Mesenteric fat pad (tissue), 1 donor: Measurements from ENCODE around the gene HMGB2. TPM values are rescaled to one million over a fixed set of nuclear protein-coding genes. Genes with fewer than 3 reads are reported as not detected.

ENCODE experiments used
- DNase-seq: peaks from one replicate; pipeline ENCODE4 v3.0.0-alpha.2; 2020; ENCODE audit warnings: low spot score
- long read RNA-seq: library from polyadenylated mRNA; unstranded; transcript quantifications from one replicate; pipeline ENCODE4 v2.0.0, GENCODE V29; 2020
- total RNA-seq: library from RNA; stranded (reverse); fragmentation: NEBNext Ultra II Directional; extraction: Animal tissue kit (Norgen Biotek cat#: 25700); gene quantifications from one replicate; pipeline ENCODE4 v1.2.1, GENCODE V29; 2021
- donor health status: DM: yes; HTN: yes; CAD: no.

The HMGB2 gene
- total RNA-seq, result 41.4 TPM
- long read RNA-seq, transcript HMGB2-202 (4 exons, 1,032 nt), result major isoform, 12 of 29 reads
- long read RNA-seq, transcript HMGB2-201 (5 exons, 1,889 nt), result major isoform, 12 of 29 reads
- long read RNA-seq, partial matches to known transcripts, result 3 of 29 reads
- long read RNA-seq, other reads (novel, unspliced or antisense), result 1 of 29 reads

DNA sequence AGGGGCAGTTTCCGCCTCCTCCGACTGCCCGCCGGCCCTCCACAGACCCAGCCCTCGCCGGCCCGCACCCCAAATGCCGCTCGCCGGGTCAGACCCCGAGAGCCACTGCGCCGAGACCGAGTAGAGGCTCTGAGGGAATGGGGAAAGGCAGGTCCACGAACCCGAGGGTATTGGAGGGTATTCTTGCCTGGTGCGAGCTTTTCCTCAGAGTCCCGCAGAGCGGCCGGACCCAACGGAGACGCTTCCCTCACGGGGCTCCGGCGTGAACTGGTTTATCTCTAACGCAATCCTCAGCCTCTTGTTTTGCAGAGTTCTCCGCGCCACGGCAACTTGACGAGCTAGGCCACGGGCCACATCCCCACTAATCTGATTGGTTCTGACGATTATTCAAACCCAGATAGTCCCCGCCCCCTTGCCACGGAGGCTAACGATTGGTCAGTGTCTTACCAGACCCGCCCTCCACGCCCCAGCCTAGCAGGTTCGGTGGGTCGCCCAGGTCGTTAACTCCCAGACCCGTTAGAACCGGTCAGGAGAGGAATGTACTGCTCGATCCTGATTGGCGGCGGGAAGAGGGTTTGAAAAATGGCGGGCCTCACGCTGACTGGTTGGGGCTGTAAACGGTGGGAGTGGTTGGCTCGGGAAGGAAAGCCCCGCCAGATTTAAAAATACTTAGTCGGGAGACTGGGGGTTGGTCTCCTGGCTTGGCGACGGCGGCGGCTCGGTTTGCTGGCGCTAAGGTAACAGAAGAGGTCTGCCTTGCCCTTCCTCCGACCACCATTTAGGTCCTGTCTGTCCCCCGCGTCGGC is at the start of gene HMGB2:
Gene HMGB2, minus strand, starts transcription at position 274 of the 806 bp plus-strand sequence. CDS start 709 bp downstream, outside the sequence.
- peak; percentile 99 for DNase-seq

DNA sequence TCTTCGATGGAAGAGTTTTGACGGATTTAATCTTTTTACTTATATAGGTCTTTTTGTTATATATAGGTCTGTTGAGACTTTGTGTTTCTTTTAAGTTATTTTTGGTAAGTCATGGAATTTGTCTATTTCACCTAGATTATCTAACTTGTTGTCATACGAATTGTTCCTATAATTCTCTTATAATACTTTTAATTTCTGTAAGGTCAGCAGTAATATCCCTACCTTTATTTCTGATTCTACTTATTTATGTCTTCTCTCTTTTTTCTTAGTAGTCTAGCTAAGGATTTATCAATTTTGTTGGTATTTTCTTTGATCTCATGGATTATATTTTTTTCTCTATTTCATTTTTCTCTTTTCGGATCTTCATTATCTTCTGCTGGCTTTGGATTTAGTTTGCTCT is 48.2 kb upstream of the HMGB2 start:
- DNase-seq, result no peak

DNA sequence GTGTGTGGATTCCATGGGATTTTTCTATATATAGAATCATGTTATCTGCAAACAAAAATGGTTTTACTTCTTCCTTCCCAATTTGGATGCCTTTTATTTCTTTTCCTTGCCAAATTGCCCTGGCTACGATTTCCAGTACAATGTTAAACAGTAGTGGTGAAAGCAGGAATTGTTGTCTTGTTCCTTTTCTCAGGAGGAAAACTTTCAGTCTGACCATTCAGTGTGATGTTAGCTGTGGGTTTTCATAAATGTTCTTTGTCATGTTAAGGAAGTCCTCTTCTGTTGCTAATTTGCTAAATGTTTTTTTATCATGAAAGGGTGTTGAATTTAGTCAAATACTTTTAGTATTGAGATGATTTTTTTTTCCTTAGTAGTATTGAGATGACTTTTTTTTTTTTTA is 47.5 kb upstream of the HMGB2 start:
- DNase-seq, result no peak

DNA sequence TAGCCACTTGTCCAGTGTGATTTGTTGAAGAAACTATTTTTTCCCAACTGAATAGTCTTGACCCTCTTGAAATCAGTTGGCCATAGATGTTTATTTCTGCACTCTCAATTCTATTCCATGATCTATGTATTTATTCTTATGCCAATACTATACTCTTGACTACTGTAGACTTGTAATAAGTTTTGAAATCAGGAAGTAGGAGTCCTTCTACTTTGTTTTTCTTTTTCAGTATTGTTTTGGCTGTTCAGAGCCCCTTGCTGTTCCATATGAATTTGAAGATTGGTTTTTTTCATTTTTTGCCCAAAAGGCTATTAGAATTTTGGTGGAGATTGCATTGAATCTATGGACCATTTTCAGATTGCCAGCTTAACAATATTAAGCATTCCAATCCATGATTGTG is 46.8 kb upstream of the HMGB2 start:
- no peak for DNase-seq

DNA sequence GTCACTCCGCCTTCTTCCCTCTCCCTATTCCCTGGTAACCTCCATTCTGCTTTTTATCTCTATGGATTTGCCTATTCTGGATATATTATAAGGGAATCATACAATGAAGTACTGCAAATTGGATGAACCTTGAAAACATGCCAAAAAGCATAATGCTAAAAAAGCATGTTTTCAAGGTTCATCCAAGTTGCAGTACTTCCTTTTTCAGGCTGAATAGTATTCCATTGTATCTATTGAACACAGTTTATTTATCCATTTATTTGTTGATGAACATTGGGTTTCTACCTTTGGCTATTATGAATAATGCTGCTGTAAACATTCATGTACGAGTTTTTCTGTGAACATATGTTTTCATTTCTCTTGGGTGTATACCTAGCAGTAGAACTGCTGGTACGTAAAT is 45.8 kb upstream of the HMGB2 start:
- DNase-seq, result no peak

DNA sequence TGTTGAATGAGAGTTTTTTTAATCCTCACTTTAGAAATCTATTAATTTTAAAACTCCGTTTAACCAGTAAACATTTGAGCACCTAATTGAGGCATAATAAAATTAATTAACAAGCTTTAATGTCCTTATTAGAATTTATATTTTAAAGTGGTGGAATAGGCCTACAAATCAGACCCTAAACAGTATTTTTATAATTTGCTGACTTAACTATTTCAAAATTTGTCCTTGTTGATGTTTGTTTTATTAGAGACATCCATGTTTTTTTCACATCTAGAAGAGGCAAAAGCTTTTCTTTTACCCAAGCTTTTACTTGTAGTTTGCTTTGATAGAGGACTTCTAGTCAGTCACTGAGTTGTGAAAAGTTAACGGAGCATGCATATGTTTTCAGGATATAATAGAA is 40.4 kb upstream of the HMGB2 start:
- DNase-seq, result no peak

DNA sequence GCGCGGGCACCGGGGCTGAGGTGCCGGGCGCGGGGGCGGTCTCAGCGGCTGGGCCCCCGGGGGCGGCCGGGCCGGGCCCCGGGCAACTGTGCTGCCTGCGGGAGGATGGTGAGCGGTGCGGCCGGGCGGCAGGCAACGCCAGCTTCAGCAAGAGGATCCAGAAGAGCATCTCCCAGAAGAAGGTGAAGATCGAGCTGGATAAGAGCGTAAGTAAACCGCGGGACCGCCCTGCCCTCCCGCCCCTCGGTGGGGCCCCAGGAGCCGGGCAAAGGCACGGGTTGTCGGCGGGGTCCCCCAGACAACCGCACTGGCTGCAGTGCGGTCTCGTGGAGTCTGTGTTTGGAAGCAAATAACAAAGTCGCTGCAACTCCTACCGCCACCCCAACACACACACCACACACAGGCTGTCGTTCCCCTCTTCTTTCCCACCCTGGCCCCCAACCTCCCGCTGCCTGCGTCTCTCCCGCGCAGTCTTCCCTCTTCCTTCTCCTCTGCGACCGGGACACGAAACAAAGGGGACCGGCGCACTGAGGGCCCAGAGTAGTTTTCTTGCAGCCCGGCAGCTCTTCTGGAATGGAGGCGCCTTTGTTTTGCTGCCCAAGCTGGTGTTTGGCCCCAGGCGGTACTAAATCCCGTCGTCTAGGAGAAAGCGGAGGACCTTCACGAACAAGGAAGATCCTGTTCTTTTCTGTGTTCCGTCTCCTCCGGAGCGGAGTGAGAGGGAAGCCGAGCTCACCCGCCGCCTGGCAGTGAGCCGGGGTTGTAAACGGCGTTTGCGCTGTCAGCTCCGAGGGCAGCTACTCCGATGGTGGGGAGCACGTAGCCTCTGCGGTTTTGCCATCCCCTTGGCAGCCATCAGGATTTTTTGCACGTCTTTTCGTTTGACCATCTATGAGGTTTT is 37.4 kb upstream of the HMGB2 start:
- DNase-seq, result peak; percentile 92

DNA sequence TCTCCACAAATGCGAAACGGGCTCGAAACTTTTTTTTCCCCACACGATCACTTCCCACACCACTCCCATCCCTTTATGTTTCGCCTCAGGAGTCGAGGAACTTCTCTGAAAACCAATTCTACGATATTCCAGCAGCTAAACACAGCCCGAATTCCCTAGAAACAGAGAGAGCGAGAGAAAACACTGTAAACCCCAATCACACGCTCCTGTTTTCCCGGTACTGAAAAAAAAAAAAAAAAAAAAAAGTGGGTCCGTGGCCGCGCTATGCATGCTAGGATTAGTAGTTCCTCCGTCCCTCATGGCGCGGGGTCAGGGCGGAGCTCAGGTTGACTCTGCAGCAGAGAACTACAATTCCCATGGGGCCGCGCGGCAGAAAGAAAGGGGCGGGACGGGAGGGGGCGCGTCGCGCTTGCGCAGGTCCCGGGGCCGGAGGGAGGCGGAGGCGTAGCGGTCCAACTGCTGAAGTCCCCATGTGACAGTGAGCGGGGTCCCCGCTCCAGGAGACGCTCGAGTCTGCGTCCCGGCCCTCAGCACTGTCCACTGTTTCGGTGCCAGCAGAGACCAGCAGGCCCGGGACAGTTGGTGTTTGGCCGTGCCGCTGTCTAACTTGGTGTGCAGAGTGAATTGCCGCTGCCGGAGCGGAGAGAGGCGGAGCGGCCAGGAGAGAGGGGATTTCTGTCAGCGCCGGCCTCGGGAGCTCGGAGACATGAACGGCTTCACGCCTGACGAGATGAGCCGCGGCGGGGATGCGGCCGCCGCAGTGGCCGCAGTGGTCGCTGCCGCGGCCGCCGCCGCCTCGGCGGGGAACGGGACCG is 36.5 kb upstream of the HMGB2 start, which contains the start of gene SAP30:
Gene SAP30, plus strand, starts transcription at position 478 of the 815 bp plus-strand sequence. Its CDS starts 229 bp downstream, at position 707.
- DNase-seq, result peak; percentile 99

DNA sequence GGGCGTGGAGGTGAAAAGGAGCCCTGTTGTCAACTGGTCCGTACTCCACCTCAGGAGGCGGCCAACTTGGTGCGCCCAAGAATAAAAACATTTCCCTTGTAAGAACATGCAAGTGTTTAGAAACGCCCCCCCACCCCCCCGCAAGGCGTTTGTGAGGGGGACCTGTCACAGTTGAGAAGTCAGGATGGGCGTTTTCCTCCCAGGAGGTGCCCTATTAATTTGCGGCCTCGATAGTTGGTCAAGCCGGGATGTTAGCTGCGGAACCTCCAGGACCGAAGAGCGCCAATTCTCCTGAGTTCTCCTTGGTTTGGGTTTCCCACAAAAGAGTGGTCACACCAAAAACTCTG is 35.9 kb upstream of the HMGB2 start:
- DNase-seq, result no peak

DNA sequence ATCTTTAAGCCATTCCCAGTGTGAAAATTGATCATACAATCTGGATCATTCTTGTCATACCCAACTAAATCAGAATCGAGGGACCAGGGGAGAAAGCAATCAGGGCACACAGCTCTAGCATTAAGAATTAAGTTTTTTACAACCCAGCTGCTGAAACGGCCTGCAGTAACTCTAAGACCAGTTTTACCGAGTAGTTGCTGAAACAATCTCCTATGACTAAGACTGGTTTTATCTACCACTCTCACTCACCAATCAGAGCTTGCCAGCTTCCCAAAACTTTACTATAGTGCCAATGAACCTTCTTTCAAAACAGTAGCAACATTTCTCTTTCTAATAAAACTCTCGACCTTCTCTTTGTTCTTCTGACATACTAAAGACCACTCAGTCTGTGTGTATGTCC is 33.8 kb upstream of the HMGB2 start:
- DNase-seq, result no peak

DNA sequence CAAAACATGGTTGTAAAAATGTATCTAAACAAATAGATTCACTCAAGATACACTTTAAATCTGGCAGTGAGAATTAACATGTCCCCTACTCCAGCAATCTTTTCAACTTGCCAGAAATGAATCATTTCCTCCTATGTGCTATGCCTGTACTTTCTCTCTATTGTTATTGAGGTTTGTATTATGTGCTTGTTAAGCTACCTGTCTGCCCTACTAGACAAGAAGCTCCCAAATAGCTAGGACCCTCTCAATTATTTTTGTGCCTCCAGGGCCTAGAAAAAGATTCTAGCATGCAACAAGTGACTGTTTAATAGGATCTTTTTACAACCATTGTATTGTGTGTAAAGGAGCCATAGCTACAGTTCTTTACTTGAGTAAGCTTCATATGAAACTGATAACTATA is 33.1 kb upstream of the HMGB2 start:
- no peak for DNase-seq

DNA sequence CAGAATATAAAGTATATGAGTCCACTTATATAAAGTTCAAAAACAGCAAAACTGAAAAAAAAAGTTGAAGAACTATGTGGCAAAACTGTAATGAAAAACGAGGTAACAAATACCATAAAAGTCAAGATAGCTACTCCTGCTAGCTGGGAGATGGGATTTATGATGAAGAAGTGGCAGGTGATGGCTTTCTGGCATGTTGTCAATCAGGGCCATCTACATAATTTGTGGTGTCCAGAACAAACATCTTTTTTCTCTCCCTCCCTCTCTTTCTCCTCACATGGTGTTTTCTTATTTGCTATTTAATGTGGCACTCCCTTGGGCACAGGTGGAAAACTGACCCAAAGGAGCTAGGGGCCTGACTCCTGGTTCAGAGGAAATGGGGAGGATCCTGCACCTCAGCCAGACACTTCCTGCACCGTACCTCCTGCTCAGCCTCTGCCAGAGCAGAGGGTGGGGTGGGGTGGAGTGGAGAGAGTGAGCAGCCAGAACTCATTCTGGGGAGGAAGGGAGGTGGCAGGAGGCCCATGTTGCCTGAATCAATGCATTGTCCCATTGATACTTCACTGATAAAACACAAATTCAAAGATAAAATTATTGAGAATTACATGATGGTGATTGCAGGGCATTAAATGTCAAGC is 31.3 kb upstream of the HMGB2 start:
- no peak for DNase-seq

DNA sequence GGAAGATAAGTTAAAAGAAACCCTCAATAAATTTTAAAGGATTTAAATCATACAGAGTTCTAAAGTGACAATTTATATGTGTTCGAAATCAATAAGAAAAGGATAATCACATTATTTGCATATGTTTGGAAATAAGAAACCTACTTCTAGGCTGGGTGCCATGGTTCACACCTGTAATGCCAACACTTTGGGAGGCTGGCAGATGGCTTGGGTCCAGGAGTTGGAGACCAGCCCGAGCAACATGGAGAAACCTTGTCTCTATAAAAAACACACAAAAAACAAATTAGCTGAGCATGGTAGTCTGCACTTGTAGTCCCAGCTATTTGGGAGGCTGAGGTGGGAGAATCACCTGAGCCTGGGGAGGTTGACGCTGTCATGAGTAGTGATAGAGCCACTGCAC is 28.5 kb upstream of the HMGB2 start:
- DNase-seq, result no peak

DNA sequence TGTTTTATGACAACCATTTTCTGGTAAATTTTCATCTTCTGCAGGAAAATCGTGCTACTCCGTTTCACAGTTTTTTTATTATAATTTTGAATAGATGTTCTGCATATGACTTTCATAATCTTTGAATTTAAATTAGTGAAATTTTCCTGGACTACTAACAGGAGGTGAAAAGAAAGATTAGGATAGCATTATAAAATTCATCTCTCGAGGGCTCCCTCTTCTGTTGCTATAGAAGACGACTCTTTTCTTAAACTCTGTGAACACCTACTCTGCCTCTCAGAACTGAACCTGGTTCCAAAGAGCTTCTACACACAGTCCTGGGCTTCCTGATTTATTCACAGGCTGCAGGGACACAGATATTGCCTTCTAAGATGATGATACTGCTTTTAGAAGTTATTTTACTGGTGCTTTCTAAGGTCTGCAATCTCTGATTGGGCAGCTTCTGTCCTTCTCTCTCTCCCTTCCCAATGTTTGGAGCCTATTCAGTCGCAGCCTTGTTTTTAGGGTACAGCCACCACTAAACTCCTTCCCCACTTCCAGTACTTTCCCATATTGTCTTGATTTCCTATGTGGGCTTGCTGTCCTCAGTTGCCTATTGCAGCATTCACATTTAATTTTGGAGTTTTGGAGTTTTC is 26.5 kb upstream of the HMGB2 start:
- DNase-seq, result no peak

DNA sequence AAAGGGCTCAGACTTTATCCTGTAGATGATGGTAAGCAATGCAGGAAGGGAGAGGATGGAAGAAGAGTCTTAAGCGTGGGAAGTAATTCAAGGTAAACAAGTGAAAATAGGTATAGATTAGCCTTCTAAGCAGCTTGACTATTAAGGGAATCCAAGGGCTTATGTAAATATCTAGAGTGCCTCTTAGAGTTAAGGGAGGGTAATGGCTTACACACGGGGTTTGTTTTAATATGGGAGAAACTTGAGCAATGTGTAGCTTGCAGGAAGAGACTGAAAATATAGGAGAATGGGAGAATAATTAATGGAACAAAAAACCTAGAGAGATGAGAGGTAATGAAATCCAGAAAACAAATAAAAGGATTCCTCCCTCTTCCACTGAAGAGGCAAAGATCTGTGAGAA is 23.8 kb upstream of the HMGB2 start:
- DNase-seq, result no peak

DNA sequence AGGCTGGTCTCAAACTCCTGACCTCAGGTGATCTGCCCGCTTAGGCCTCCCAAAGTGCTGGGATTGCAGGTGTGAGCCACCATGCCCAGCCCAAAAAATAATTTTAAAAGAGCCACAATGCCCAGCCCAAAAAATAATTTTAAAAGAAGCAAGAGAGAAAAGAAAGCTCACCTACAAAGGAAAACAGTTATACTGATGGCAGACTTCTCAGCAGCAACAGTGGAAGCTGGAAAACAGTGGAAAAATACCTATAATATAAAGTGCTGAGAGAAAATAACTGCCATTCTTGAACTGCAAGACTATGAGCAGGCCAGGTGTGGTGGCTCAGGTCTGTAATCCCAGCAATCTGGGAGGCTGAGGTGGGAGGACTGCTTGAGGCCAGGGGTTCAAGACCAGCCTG is 13.3 kb upstream of the HMGB2 start:
- no peak for DNase-seq

DNA sequence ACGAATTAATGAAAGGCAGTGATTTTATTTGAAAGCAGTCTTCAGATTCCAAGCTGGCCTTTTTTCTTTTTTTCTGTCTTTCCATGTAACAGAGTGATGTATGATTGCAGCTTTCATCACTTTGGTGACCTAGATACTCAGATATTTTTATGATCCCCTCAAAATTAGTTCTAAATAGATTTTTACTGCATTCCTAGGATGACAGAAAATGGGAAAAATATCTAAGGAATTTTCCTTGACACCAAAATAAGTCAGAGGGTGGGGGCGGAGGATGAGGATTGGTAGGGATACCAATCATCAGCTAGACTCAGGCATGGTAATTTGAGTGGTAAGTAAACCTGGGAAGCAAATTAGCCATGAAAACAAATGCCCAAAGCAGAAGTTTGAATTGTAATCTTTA is 11.9 kb upstream of the HMGB2 start:
- no peak for DNase-seq

DNA sequence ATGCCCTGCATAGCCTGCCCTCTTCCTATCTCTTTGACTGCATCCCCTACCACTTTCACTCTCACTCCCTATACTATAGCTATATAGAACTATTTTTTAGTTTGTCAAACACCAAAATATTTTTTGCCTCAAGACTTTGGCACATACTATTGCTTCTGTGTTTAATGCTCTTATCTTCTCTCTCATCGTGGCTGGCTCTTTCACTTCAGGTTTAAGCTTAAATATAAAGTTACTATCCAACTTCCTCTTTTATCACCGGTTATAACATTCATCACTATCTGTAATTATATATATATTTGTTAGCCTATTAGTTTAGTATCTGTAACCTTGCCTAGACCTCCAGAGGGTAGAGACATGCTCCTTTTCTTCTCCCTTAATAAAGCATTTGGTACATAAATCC is 11.5 kb upstream of the HMGB2 start:
- DNase-seq, result no peak

DNA sequence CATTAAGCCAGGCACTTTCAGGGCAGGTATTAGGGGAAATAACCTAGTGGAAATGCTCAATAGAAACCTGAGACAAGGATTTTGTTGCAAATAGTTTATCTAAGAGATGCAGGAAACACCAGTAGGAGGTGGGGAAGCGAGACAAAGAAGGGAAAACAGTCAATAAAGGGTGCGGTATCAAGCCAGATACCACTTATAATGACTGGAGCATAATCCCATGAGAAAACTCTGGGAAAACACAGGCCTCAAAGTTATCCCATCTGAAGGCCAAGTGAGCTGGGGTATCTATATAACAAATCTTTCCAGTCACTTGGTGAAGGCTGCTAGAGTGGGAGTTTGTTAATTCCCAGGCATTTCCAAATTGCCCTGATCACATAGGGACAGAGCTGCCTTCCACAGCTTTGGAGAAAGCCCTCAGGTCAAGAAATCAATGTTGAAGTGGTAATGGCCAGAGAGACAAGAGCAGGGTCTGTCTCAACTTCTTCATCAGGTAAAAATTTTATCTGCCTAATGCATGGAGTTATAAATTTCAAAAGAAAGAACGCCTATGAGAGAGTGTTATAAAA is 9.8 kb upstream of the HMGB2 start:
- no peak for DNase-seq

DNA sequence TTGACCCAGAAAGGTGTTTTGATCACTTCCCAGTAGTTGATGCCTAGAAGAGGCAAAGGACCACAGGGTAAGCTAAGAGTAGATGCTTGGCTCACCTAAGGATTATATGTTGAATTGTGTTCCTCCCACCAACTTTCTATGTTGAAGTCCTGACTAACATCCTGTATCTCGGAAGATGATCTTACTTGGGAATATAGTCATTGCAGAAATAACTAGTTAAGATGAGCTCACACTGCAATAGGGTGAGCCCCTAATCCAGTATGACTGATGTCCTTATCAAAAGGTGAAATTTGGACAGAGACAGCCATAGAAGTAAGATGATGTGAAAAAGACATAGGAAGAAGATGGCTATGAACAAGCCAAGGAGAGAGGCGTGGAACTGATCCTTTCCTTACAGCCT is 3.3 kb upstream of the HMGB2 start:
- DNase-seq, result no peak
